Neural progenitor cell (in vitro differentiated cells): ENCODE data around the gene RAPH1.

ENCODE experiments used
- CTCF ChIP-seq: fragments of 200-600 bp; sonication (generic); IDR thresholded peaks from 2 replicates; pipeline ENCODE4 v1.5.1; 2017; ENCODE audit warnings: antibody characterized with exemption, mild to moderate bottlenecking
- EZH2 ChIP-seq: fragments of 200-600 bp; sonication (generic); IDR thresholded peaks from 2 replicates; pipeline ENCODE4 v1.6.1; 2017; ENCODE audit warnings: antibody characterized with exemption, mild to moderate bottlenecking, moderate library complexity
- EZH2phosphoT487 ChIP-seq: fragments of 200-600 bp; sonication (generic); IDR thresholded peaks from 2 replicates; pipeline ENCODE4 v1.6.1; 2017; ENCODE audit warnings: antibody characterized with exemption

DNA sequence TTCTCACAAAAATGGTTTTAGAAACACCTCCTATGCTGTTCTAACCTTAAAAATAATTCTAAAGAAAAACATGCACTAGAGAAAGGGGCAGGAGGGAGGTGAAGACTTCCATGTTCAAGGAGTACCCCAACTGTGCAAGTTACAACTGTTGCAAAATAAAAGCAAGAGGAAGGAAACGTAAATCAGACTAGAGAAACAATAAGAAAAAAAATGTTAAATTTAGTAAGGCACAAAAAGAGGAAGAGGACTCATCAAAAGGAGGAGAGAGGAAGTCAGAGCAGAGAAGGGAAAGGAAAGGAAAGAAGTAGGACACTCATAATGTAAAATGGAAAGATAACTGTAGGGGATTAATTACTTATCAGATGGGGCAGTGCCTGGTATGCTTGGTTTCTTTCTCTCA is 34.1 kb downstream of the RAPH1 start:
- TF ChIP-seq EZH2 (no peak), CTCF (no peak), EZH2phosphoT487 (no peak)
